Stimulated activated CD4-positive, alpha-beta T cell treated with anti-CD3 and anti-CD28 coated beads, TNF-alpha, amount 100 ng/mL, for 24 hours (primary cell): Measurements from ENCODE around the gene VASH2.
"Not testable (repeated sequence)": the region's sequence is repeated elsewhere in the genome, so short reads cannot be mapped to it uniquely, and the experiment has no call there.

ENCODE experiments used
- DNase-seq, 3 experiments: peaks; one replicate each; pipeline ENCODE4 v3.0.0-alpha.2; 2020; ENCODE audit warnings: low read depth in 3 of 3

Gene VASH2

DNA sequence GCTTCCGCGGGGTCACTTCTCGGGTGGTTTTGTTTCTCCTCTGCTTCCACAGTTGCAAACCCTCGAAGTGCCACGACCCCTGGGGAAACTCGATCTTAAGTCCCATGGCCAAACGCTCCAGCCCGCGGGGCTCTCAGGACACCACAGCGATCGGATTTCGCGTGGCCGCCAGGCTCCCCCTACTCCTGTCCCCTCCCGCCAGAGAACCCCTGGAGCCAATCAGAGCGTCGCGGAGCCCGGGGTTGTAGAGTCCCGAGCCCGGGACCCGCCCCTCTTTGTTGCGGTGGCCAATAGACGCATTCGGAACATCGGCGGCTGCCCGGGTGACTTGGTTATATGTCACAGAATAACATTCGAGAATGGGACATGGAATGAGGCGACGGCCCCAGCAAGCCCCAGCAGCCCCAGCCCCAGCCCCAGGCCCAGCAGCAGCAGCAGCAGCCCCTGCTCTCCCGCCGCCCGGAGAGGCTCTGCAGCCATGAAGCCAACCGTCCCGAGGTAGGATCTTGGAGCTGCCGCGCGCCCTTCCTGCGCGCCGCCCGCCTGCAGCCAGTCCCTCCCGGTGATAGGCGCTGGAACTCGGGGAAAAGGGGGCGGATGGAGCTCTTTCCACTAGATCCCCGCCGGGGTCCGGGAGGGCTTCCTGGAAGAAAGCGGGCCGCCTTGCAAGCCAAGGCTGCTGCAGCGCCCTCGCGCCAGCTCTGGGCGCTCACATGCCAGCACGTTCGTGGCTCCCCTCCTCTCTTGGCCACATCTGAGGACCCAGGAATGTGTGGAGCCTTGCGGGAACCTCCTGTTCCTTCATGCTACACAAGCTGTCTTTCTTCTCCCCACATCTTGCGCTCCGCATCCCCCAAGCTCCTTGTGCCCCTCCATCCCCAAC is at the start of gene VASH2:
TSS of gene VASH2 (plus strand) at position 299 of the 883 bp plus-strand sequence. CDS start 1,002 bp downstream, outside the sequence.
- DNase-seq, result peak; percentile 28 to 73 (median 42)

DNA sequence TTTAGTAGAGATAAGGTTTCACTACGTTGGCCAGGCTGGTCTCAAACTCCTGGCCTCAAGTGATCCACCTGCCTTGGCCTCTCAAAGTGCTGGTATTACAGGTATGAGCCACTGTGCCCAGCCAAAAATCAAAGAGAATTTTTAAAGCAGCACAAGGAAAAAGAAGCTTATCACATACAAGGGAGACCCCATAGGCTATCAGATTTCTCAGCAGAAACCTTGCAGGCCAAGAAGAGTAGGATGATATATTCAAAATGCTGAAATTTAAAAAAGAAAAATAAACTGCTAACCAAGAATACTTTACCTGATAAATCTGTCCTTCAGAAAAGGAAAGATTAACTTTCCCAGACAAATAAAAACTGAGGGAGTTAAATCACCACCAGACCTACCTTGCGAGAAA is 49.1 kb upstream of the VASH2 start:
- no peak for DNase-seq

DNA sequence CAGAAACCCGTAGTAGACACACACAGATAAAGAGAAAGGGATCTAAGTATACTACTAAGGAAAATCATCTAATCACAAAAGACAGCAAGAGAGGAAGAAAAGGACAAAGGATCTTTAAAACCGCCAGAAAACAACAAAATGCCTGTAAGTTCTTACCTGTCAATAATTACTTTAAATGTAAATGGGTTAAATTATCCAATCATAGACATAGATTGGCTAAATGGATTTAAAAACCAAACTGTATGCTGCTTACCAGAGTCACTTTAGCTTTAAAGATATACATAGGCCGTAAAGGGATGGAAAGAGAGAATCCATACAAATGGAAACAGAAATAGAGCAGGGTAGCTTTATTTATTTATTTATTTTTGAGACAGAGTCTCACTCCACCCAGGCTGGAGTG is 48.3 kb upstream of the VASH2 start:
- no peak for DNase-seq

GRCh38 chr1:212903664-212904063 is 46.7 kb upstream of the VASH2 start:
- no peak for DNase-seq

DNA sequence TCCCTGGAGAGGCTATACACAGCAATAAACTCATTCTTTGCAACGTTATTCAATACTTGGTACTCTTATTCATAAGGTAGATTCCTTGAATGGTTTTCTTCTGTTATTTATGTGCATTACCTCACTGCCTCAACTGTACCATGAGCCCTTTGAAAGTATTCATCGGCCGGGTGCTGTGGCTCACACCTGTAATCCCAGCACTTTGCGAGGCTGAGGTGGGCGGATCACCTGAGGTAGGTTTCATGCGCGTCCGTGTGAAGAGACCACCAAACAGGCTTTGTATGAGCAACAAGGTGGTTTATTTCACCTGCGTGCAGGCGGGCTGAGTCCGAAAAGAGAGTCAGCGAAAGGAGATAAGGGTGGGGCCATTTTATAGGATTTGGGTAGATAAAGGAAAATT is 42.3 kb upstream of the VASH2 start:
- not testable (repeated sequence) for DNase-seq

- DNase-seq, result no peak
Observed at GRCh38 chr1:212908971-212909370, 41.4 kb upstream of the VASH2 start.

- DNase-seq, result no peak
Observed at GRCh38 chr1:212909652-212910063, 40.7 kb upstream of the VASH2 start.

GRCh38 chr1:212910213-212910612 is 40.1 kb upstream of the VASH2 start:
- DNase-seq, result not testable (repeated sequence)

GRCh38 chr1:212913638-212914037 is 36.7 kb upstream of the VASH2 start:
- not testable (repeated sequence) for DNase-seq

DNA sequence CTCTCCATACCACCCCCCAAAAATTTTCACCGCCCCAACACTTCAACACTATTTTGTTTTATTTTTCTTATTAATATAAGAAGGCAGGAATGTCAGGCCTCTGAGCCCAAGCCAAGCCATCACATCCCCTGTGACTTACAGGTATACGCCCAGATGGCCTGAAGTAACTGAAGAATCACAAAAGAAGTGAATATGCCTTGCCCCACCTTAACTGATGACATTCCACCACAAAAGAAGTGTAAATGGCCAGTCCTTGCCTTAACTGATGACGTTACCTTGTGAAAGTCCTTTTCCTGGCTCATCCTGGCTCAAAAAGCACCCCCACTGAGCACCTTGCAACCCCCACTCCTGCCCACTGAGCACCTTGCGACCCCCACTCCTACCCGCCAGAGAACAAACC is 36.2 kb upstream of the VASH2 start:
- not testable (repeated sequence) for DNase-seq

GRCh38 chr1:212914789-212915188 is 35.6 kb upstream of the VASH2 start:
- no peak for DNase-seq

- no peak for DNase-seq
Observed at GRCh38 chr1:212915245-212916091, 34.9 kb upstream of the VASH2 start.

DNA sequence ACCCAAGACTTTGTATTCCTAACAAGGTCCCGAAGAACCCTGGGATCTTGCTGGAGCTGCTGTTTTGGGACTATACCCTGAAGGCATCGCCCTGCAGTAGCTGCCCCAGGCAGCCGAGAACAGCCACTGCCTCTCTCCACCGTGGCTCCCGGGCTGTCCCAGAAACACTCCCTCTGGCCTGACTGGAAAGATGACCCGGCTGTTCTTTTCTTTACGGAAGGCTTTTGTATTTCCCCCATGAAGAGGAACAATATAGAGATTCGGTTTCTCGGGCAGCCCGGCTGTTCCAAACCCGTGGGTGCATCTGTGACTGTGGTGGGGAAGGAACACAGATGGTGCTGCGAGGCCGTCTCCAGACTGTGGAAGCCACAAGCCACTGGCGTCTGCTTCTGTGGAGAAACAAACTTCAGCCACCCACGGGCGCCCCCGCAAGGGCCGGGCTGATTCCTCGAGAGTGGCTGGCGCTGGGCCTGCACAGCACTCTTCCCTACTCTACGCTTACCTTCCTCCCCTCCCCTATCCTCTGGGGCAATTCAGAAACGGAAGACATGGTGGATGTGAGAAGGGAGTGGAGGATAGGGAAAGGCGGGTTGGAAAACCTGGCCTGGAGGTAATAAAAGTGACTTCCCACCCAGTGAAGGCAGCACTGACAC is 33.7 kb upstream of the VASH2 start:
- DNase-seq, result no peak

GRCh38 chr1:212917134-212917485 is 33.2 kb upstream of the VASH2 start:
- no peak for DNase-seq

- no peak for DNase-seq
Observed at GRCh38 chr1:212917858-212918257, 32.5 kb upstream of the VASH2 start.

GRCh38 chr1:212918824-212919223 is 31.5 kb upstream of the VASH2 start:
- DNase-seq, result no peak

GRCh38 chr1:212920246-212920645 is 30.1 kb upstream of the VASH2 start:
- no peak for DNase-seq

GRCh38 chr1:212920896-212921295 is 29.4 kb upstream of the VASH2 start:
- DNase-seq, result no peak

DNA sequence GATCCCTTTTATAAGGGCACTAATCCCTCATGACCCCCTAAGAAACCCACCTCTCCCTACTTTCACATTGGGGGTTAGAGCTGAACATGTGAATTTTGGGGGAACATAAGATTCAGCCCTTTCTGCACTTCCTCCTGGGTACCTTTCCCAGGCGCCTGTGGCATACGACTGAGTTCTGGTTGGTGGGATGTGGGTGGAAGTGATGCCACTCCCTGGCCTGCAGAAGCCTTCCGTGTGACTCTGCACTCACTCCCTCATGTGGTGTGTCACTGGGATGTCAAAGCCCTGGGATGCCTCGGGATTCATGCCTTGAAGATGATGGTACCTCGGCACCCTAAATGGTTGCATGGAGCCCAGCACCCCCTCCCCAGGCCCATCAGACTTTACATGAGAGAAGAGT is 28.3 kb upstream of the VASH2 start:
- no peak for DNase-seq

GRCh38 chr1:212926372-212926771 is 24.0 kb upstream of the VASH2 start:
- DNase-seq, result no peak

GRCh38 chr1:212928323-212929291 is 21.7 kb upstream of the VASH2 start:
- DNase-seq, result no peak
